AG10803 (cell line): ENCODE results near the gene STBD1.

Experiments used
- DNase-seq: peaks from one replicate; pipeline ENCODE4 v3.0.0; 2010; ENCODE audit warnings: low read depth
- H3K4me3 ChIP-seq: 2 replicates; pipeline ENCODE4 v1.5.1; 2011; ENCODE audit warnings: mild to moderate bottlenecking, low read length, control low read depth
- TF ChIP-seq, protein P1 (sequence below): conservative IDR thresholded peaks from 2 replicates; pipeline ENCODE4 v1.5.1; 2011; ENCODE audit warnings: mild to moderate bottlenecking, low read length, control low read depth, inconsistent platforms

Gene STBD1

DNA sequence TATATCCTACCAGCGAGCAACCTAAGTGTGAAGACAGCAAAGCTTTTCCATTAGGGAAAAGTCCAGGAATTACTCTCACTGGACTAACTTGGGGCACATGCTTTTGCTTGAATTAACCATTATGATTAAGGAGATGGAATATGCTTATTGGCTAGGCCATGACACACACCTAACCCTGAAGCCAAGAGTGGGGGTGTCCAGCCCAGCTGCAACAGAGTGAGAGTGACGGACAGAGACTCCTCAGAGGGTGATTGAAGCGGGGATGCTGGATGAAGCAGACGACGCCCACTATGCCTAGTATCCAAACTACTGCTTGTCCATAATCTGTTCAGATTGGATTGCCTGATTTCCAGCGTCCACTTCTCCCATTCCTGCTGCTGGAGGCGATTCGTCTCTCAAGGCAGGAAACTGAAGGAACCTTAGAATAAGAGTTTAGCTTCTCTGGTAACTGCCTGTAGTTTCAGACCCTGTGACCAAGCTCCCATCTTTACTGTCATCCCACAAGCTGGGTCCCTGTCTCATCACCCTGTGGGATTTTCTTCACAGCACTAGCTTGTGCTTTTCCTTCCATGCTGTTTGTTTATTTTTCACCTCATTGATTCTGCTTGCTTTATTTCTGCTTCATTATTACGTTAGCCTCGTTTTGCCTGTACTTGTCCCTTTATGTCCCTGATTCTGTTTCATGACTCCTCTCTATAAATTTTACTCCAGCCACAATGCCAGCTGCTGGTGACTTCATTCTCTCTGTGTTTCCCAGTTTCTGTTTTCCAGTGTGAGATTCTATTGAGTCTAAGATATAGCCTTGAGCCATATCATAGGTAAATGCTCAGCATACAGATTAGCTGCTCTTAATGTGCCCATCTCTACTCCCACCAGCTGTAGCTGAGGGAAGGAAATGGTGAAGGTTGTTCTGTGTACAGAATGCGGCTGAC is 36.0 kb upstream of the STBD1 start:
- TF ChIP-seq, protein P1, sequence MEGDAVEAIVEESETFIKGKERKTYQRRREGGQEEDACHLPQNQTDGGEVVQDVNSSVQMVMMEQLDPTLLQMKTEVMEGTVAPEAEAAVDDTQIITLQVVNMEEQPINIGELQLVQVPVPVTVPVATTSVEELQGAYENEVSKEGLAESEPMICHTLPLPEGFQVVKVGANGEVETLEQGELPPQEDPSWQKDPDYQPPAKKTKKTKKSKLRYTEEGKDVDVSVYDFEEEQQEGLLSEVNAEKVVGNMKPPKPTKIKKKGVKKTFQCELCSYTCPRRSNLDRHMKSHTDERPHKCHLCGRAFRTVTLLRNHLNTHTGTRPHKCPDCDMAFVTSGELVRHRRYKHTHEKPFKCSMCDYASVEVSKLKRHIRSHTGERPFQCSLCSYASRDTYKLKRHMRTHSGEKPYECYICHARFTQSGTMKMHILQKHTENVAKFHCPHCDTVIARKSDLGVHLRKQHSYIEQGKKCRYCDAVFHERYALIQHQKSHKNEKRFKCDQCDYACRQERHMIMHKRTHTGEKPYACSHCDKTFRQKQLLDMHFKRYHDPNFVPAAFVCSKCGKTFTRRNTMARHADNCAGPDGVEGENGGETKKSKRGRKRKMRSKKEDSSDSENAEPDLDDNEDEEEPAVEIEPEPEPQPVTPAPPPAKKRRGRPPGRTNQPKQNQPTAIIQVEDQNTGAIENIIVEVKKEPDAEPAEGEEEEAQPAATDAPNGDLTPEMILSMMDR = no peak
- no peak overlapping the region for H3K4me3 ChIP-seq
- no peak for DNase-seq

DNA sequence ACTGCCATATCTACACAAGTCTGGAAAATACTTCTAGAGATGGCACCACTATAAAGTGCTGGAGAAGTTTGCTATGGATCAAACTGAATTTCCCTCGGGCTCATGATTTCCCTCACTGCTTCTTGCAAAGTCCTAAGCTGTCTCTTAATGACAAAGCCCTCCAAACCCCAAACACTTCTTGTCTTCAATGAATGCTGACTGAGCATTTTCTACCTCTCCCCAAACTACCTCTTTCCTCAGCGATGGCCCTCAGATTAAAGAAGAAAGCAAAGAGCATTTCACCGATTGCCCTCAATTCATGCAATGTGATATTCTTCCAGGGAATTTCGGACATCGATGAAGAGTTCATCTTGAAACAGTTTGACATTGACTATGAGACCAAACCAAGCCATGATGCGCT is 35.3 kb upstream of the STBD1 start:
- TF ChIP-seq, protein P1 = no peak

DNA sequence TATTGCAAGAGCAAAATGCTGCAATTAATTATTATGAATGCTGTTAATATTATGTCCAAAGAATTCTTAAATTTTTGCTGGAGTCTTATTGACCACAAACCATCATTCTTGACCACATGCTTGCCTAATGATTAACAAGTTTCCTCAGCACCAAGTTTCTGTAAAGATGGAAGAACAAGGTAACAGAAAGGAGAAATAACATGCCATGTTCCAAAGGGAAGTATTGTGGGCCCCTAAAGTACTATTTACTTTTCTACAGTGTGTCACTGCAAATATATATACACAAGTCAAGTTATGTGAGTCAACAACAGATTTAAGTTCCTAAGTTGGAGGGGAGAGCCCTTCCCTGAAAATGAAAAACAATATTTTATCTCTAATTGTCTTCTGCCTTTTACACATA is 34.5 kb upstream of the STBD1 start:
- no peak overlapping the region for H3K4me3 ChIP-seq
- TF ChIP-seq, protein P1 = no peak
- no peak for DNase-seq

More for the DNA sequence above, 35.3 kb upstream of the STBD1 start:
- DNase-seq = no peak
- H3K4me3 ChIP-seq = no peak overlapping the region

DNA sequence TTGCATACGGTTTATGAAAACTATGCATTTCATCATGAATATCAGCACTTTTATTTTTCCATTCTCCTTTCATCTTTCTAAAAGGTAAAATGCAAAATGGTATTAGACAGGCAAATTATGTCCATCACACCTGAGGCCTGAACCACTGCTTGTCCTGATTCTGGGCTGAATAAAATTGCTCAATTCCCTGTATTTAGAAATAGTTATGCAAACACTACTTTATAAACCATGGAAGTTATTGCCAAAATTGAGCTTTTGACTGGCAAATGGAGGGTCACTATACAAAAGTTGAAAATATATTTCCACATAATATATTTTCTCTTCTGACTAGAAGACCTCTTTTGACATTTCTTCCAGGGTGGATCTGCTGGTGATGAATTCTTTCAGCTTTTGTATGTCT is 34.0 kb upstream of the STBD1 start:
- TF ChIP-seq, protein P1 = no peak
- H3K4me3 ChIP-seq = no peak overlapping the region
- DNase-seq = no peak

DNA sequence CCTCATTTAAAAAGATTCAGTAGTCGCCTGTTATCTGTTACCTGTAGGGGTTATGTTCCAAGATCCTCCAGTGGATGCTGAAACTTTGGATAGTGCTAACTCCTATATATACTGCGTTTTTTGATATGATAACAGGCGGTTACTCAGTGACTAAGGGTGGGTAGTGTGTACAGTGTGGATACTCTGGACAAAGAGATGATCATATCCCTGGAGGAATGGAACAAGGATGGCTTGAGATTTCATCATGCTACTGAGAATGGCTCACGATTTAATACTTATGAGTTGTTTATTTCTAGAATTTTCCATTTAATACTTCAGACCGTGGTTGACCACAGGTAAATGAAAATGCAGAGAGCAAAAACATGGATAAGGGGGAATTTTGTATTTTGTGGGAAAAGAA is 33.5 kb upstream of the STBD1 start:
- no peak for DNase-seq
- no peak overlapping the region for H3K4me3 ChIP-seq
- TF ChIP-seq, protein P1 = no peak

DNA sequence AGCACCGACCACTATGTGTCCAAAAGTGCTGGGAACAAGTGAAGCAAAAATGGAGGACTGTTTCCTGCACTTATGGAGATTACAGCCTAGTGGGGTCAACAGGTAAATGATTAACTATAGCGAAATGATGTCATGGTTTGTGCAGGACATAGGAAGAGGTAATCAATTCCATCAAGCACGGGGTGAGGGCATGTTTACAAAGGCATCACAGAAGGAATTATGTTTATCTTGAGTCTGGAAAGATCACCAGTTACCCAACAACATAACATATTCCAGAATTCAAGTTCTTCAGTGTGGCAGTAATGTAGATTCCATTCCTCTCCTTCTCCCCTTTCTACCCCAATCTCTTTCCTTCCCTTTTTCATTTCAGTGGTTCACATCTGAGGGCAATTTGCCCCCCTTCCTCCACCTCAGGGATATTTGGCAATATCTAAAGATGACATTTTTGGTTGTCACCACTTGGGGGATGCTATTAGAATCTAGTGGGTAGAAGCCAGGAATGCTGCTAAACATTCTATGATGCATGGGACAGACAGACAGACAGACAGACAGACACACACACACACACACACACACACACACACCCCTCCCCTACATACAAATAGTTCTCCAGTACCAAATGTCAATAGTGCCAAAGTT is 30.9 kb upstream of the STBD1 start:
- DNase-seq = no peak
- no peak overlapping the region for H3K4me3 ChIP-seq
- TF ChIP-seq, protein P1 = no peak

DNA sequence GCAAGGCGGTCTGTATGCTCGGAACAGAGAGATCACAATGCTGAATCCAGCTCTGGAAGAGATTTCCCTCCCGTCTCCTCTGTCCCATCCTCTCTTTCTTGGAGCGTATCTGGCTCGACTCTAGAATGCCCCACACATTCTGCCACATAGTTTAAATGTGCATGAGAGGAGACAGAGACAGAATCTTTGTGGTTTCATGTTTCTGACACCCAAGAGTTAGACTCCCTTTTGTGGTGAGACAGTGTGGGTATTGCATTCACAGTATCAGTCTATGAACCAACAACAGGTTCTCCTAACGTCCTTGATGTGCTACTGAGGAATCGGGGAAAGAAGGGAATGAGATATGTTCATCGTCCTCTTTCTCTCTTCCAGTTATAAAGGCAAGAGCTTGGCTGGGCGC is 29.7 kb upstream of the STBD1 start:
- H3K4me3 ChIP-seq = no peak overlapping the region
- no peak for DNase-seq
- TF ChIP-seq, protein P1 = no peak
